Mesenchymal stem cell (in vitro differentiated cells and primary cell): ENCODE data around the gene PTGR3.

ENCODE experiments used
- DNase-seq: peaks from one replicate; pipeline ENCODE4 v3.0.0-alpha.2; 2013
- H2AFZ ChIP-seq: one replicate; pipeline ENCODE4 v1.6.1; 2013; ENCODE audit warnings: low read depth, mild to moderate bottlenecking, control low read depth, inconsistent platforms, low read length, moderate library complexity
- H2AK5ac ChIP-seq: 2 replicates; pipeline ENCODE4 v1.6.1; 2013; ENCODE audit warnings: low read length, moderate library complexity, mild to moderate bottlenecking, inconsistent platforms; ENCODE audit not compliant: severe bottlenecking
- H2BK120ac ChIP-seq: one replicate; pipeline ENCODE4 v1.6.1; 2013; ENCODE audit warnings: low read depth, mild to moderate bottlenecking, inconsistent platforms, low read length, moderate library complexity
- H2BK12ac ChIP-seq, 2 experiments: one replicate each; pipeline ENCODE4 v1.6.1; 2013; ENCODE audit warnings: inconsistent platforms in 2 of 2, low read length in 2 of 2, mild to moderate bottlenecking in 2 of 2, moderate library complexity in 2 of 2, control low read depth in 1 of 2
- H2BK15ac ChIP-seq: one replicate; pipeline ENCODE4 v1.6.1; 2013; ENCODE audit warnings: mild to moderate bottlenecking, low read depth, inconsistent platforms; ENCODE audit not compliant: poor library complexity, severe bottlenecking
- H2BK5ac ChIP-seq: 2 replicates; pipeline ENCODE4 v1.6.1; 2013; ENCODE audit warnings: low read depth, mild to moderate bottlenecking, low read length, control low read depth, inconsistent platforms; ENCODE audit not compliant: poor library complexity, severe bottlenecking
- H3K14ac ChIP-seq, 2 experiments: one replicate each; pipeline ENCODE4 v1.6.1; 2013; ENCODE audit warnings: inconsistent platforms in 2 of 2, low read length in 2 of 2, control low read depth in 1 of 2, mild to moderate bottlenecking in 1 of 2, moderate library complexity in 1 of 2
- H3K18ac ChIP-seq, 2 experiments: one replicate each; pipeline ENCODE4 v1.6.1; 2013; ENCODE audit warnings: inconsistent platforms in 2 of 2, low read length in 2 of 2, control low read depth in 1 of 2, low read depth in 1 of 2, mild to moderate bottlenecking in 1 of 2
- H3K23ac ChIP-seq, 2 experiments: one replicate each; pipeline ENCODE4 v1.6.1; 2013; ENCODE audit warnings: inconsistent platforms in 2 of 2, low read length in 2 of 2, mild to moderate bottlenecking in 2 of 2, moderate library complexity in 2 of 2, control low read depth in 1 of 2
- H3K27ac ChIP-seq: 2 replicates; pipeline ENCODE4 v1.5.1; 2013; ENCODE audit warnings: mild to moderate bottlenecking, moderate library complexity, low read length, control low read depth, inconsistent platforms; ENCODE audit not compliant: poor library complexity, severe bottlenecking
- H3K27me3 ChIP-seq, 2 experiments: 2 replicates each; pipeline versions ENCODE4 v1.6.1 to v1.7.0; 2013; ENCODE audit warnings: low read length in 2 of 2, mild to moderate bottlenecking in 2 of 2, moderate library complexity in 2 of 2, control low read depth in 1 of 2, inconsistent platforms in 1 of 2; ENCODE audit not compliant: control insufficient read depth in 1 of 2, insufficient read depth in 1 of 2
- H3K36me3 ChIP-seq, 2 experiments: 2 replicates each; pipeline versions ENCODE4 v1.6.1 to v1.7.0; 2013; ENCODE audit warnings: low read length in 2 of 2, control low read depth in 1 of 2, inconsistent platforms in 1 of 2, low read depth in 1 of 2, mild to moderate bottlenecking in 1 of 2; ENCODE audit not compliant: insufficient read depth in 2 of 2, control insufficient read depth in 1 of 2
- H3K4ac ChIP-seq, 2 experiments: one replicate each; pipeline ENCODE4 v1.6.1; 2013; ENCODE audit warnings: inconsistent platforms in 2 of 2, low read length in 2 of 2, mild to moderate bottlenecking in 2 of 2, moderate library complexity in 2 of 2, control low read depth in 1 of 2, low read depth in 1 of 2
- H3K4me1 ChIP-seq: 2 replicates; pipeline ENCODE4 v1.6.1; 2013; ENCODE audit warnings: low read depth, low read length, control low read depth; ENCODE audit not compliant: control insufficient read depth, insufficient read depth
- H3K4me2 ChIP-seq: 2 replicates; pipeline ENCODE4 v1.6.1; 2013; ENCODE audit warnings: low read length, mild to moderate bottlenecking, inconsistent platforms; ENCODE audit not compliant: poor library complexity, severe bottlenecking
- H3K4me3 ChIP-seq, 2 experiments: 2 replicates each; pipeline versions ENCODE4 v1.5.1 to v1.7.0; 2013; ENCODE audit warnings: low read length in 2 of 2, mild to moderate bottlenecking in 2 of 2, control low read depth in 1 of 2, low read depth in 1 of 2; ENCODE audit not compliant: insufficient read depth in 1 of 2
- H3K79me1 ChIP-seq: replicated peaks from 2 replicates; pipeline ENCODE4 v1.6.1; 2013; ENCODE audit warnings: mild to moderate bottlenecking, control low read depth, low read length, inconsistent platforms; ENCODE audit not compliant: poor library complexity, severe bottlenecking
- H3K9ac ChIP-seq: 2 replicates; pipeline ENCODE4 v1.7.0; 2013; ENCODE audit warnings: mild to moderate bottlenecking, low read length, moderate library complexity
- H3K9me3 ChIP-seq: 2 replicates; pipeline ENCODE4 v1.7.0; 2013; ENCODE audit warnings: mild to moderate bottlenecking, low read length; ENCODE audit not compliant: control insufficient read depth
- H4K8ac ChIP-seq: one replicate; pipeline ENCODE4 v1.6.1; 2013; ENCODE audit warnings: inconsistent platforms, mild to moderate bottlenecking, low read length, moderate library complexity
- H4K91ac ChIP-seq: one replicate; pipeline ENCODE4 v1.6.1; 2013; ENCODE audit warnings: mild to moderate bottlenecking, low read length, inconsistent platforms
- WGBS: methylation state at CpG from one replicate; pipeline ENCODE4 v1.1.7; 2013; ENCODE audit warnings: mixed read lengths; 5-methylcytosine and 5-hydroxymethylcytosine counted together

Gene PTGR3

GRCh38 chr18:75172299-75173124, 36.4 kb downstream of the PTGR3 start:
- Histone ChIP-seq H3K4me2 (no peak overlapping the region), H3K4ac (no peak overlapping the region), H2AFZ (no peak overlapping the region), H3K4me1 (peaks cover 3% of the 10 kb centered on the region), H2AK5ac (no peak overlapping the region), H4K8ac (no peak overlapping the region), H3K9me3 (no peaks in the 10 kb centered on the region), H3K36me3 (no peaks in the 10 kb centered on the region), H3K18ac (no peak overlapping the region), H2BK5ac (no peak overlapping the region), H3K79me1 (no peaks in the 10 kb centered on the region), H3K14ac (peak overlapping the region in 1 of 2 experiments; percentile 38), H4K91ac (no peak overlapping the region), H2BK120ac (no peak overlapping the region), H3K9ac (no peak overlapping the region), H2BK15ac (no peak overlapping the region), H3K23ac (no peak overlapping the region), H3K4me3 (no peak overlapping the region), H3K27me3 (peaks cover 0 to 8% of the 10 kb centered on the region in 2 experiments), H3K27ac (no peak overlapping the region), H2BK12ac (no peak overlapping the region)
- 82% methylated on average over 17 of the region's 17 CpGs for WGBS
- DNase-seq, result no peak

GRCh38 chr18:75170916-75171315, 38.0 kb downstream of the PTGR3 start:
- H4K8ac ChIP-seq, result no peak overlapping the region
- H2BK12ac ChIP-seq, result no peak overlapping the region
- no peaks in the 10 kb centered on the region for H3K79me1 ChIP-seq
- H2BK5ac ChIP-seq, result no peak overlapping the region
- H3K14ac ChIP-seq, result no peak overlapping the region
- H3K4me3 ChIP-seq, result no peak overlapping the region
- no peak overlapping the region for H3K4ac ChIP-seq
- no peak overlapping the region for H3K27ac ChIP-seq
- H4K91ac ChIP-seq, result no peak overlapping the region
- no peak overlapping the region for H3K4me2 ChIP-seq
- no peak overlapping the region for H3K18ac ChIP-seq
- no peaks in the 10 kb centered on the region for H3K9me3 ChIP-seq
- H2BK15ac ChIP-seq, result no peak overlapping the region
- no peak overlapping the region for H3K23ac ChIP-seq
- H2BK120ac ChIP-seq, result no peak overlapping the region
- H2AFZ ChIP-seq, result no peak overlapping the region
- no peak overlapping the region for H3K9ac ChIP-seq
- DNase-seq, result no peak
- H3K27me3 ChIP-seq, result peaks cover 3 to 8% of the 10 kb centered on the region in 2 experiments
- 93% methylated on average over 11 of the region's 11 CpGs for WGBS
- H2AK5ac ChIP-seq, result no peak overlapping the region
- H3K4me1 ChIP-seq, result peaks cover 3% of the 10 kb centered on the region
- no peaks in the 10 kb centered on the region for H3K36me3 ChIP-seq

- Histone ChIP-seq H2BK120ac (no peak overlapping the region), H3K14ac (no peak overlapping the region), H4K91ac (no peak overlapping the region), H3K4ac (no peak overlapping the region), H3K4me2 (no peak overlapping the region), H3K4me3 (no peak overlapping the region), H2AFZ (no peak overlapping the region), H3K27ac (no peak overlapping the region), H3K23ac (no peak overlapping the region), H3K9ac (no peak overlapping the region), H3K4me1 (peaks cover 3% of the 10 kb centered on the region), H2AK5ac (no peak overlapping the region), H3K9me3 (no peaks in the 10 kb centered on the region), H4K8ac (no peak overlapping the region), H3K18ac (no peak overlapping the region), H2BK5ac (no peak overlapping the region), H3K36me3 (no peaks in the 10 kb centered on the region), H3K79me1 (no peaks in the 10 kb centered on the region), H2BK15ac (no peak overlapping the region), H3K27me3 (peaks cover 6 to 8% of the 10 kb centered on the region in 2 experiments), H2BK12ac (no peak overlapping the region)
- 93% methylated on average over 33 of the region's 34 CpGs for WGBS
- DNase-seq, result no peak
These were observed 38.7 kb downstream of the PTGR3 start for GRCh38 chr18:75170022-75170789.

- Histone ChIP-seq H3K27me3 (peaks cover 6 to 11% of the 10 kb centered on the region in 2 experiments), H4K8ac (no peak overlapping the region), H3K4me1 (peaks cover 3% of the 10 kb centered on the region), H4K91ac (no peak overlapping the region), H3K4me3 (no peak overlapping the region), H2BK15ac (no peak overlapping the region), H3K9me3 (no peaks in the 10 kb centered on the region), H2BK12ac (no peak overlapping the region), H2AK5ac (no peak overlapping the region), H3K4me2 (no peak overlapping the region), H2AFZ (no peak overlapping the region), H2BK5ac (no peak overlapping the region), H3K4ac (no peak overlapping the region), H3K36me3 (no peaks in the 10 kb centered on the region), H3K18ac (no peak overlapping the region), H3K14ac (no peak overlapping the region), H3K79me1 (no peaks in the 10 kb centered on the region), H3K27ac (no peak overlapping the region), H3K23ac (no peak overlapping the region), H3K9ac (no peak overlapping the region), H2BK120ac (no peak overlapping the region)
- WGBS, result 81% methylated on average over 7 of the region's 9 CpGs
- no peak for DNase-seq
These were observed 39.5 kb downstream of the PTGR3 start for GRCh38 chr18:75169411-75169810.
